PC-3 (cell line): ENCODE data around the gene EGLN1. TPM values are rescaled to one million over a fixed set of nuclear protein-coding genes. Genes with fewer than 3 reads are reported as not detected.
A peak's percentile ranks its signal among the peaks of the same experiment; 100 is the strongest.

Experiments
- ATAC-seq: fragments of 200-7000 bp; cut with Tn5 transposase; 2 replicates; pipeline ENCODE4 v1.9.1; 2020; ENCODE audit warnings: mild to moderate bottlenecking, moderate library complexity
- BruUV-seq: library from RNA; stranded (reverse); fragments of 400-500 nt; replicated peaks from 2 replicates; lab custom pipeline; 2021; lab: Mats Ljungman, UMichigan
- CTCF ChIA-PET: fragments of 300-600 bp; sonication (Branson Sonifier 250); formaldehyde crosslinking; loops from one replicate; lab custom pipeline; 2022; ENCODE audit warnings: antibody characterized with exemption; lab: Charles Lee
- POLR2A ChIA-PET: fragments of 300-600 bp; sonication (Branson Sonifier 250); formaldehyde crosslinking; loops from one replicate; lab custom pipeline; 2022; ENCODE audit warnings: antibody characterized with exemption; ENCODE audit not compliant: unreplicated experiment; lab: Charles Lee
- DNase-seq: peaks from one replicate; pipeline ENCODE4 v3.0.0-alpha.2; 2015
- H2AFZ ChIP-seq: fragments of 300-600 bp; sonication (generic); 2 replicates; pipeline ENCODE4 v1.6.0; 2016; ENCODE audit warnings: antibody characterized with exemption, low read length
- H3F3A ChIP-seq: fragments of 300-600 bp; sonication (generic); one replicate; pipeline ENCODE4 v1.6.0; 2017; ENCODE audit warnings: antibody characterized with exemption, low read length, control low read depth, mild to moderate bottlenecking; ENCODE audit not compliant: unreplicated experiment
- H3K27ac ChIP-seq: fragments of 300-600 bp; sonication (generic); 2 replicates; pipeline ENCODE4 v1.5.1; 2016; ENCODE audit warnings: mild to moderate bottlenecking, low read length
- H3K27me3 ChIP-seq: fragments of 300-600 bp; sonication (generic); 2 replicates; pipeline ENCODE4 v1.6.1; 2016; ENCODE audit warnings: low read length, mixed read lengths
- H3K36me3 ChIP-seq: fragments of 300-600 bp; sonication (generic); 2 replicates; pipeline ENCODE4 v1.6.1; 2016; ENCODE audit warnings: low read depth, mixed run types, low read length, mixed read lengths
- H3K4me1 ChIP-seq: fragments of 300-600 bp; sonication (generic); 2 replicates; pipeline ENCODE4 v1.5.1; 2016; ENCODE audit warnings: low read length; ENCODE audit not compliant: insufficient read depth
- H3K4me2 ChIP-seq: fragments of 300-600 bp; sonication (generic); 2 replicates; pipeline ENCODE4 v1.6.0; 2016; ENCODE audit warnings: low read length
- H3K4me3 ChIP-seq: fragments of 300-600 bp; sonication (generic); 2 replicates; pipeline ENCODE4 v1.5.1; 2016; ENCODE audit warnings: mild to moderate bottlenecking, low read length, mixed read lengths
- H3K79me2 ChIP-seq: fragments of 300-600 bp; sonication (generic); 2 replicates; pipeline ENCODE4 v1.6.1; 2017; ENCODE audit warnings: low read length, mixed read lengths
- H3K9ac ChIP-seq: fragments of 300-600 bp; sonication (generic); 2 replicates; pipeline ENCODE4 v1.6.0; 2016; ENCODE audit warnings: mild to moderate bottlenecking, low read length
- H3K9me2 ChIP-seq: fragments of 300-600 bp; sonication (generic); replicated peaks from 2 replicates; pipeline ENCODE4 v1.6.1; 2016; ENCODE audit warnings: mixed run types, low read length, mixed read lengths
- H3K9me3 ChIP-seq: fragments of 300-600 bp; sonication (generic); 2 replicates; pipeline ENCODE4 v1.6.1; 2016; ENCODE audit warnings: low read length, mixed read lengths
- H4K20me1 ChIP-seq: fragments of 300-600 bp; sonication (generic); 2 replicates; pipeline ENCODE4 v1.6.1; 2016; ENCODE audit warnings: low read length, mixed read lengths
- CTCF ChIP-seq: fragments of 300-600 bp; sonication (generic); conservative IDR thresholded peaks from 2 replicates; pipeline ENCODE4 v1.5.1; 2017; ENCODE audit warnings: antibody characterized with exemption, low read depth, mild to moderate bottlenecking, low read length
- EZH2 ChIP-seq: fragments of 300-600 bp; sonication (generic); IDR thresholded peaks from one replicate; pipeline ENCODE4 v1.6.1; 2017; ENCODE audit warnings: antibody characterized with exemption, mild to moderate bottlenecking, low read length; ENCODE audit not compliant: unreplicated experiment
- EZH2phosphoT487 ChIP-seq: fragments of 300-600 bp; sonication (generic); IDR thresholded peaks from 2 replicates; pipeline ENCODE4 v1.6.1; 2018; ENCODE audit warnings: mild to moderate bottlenecking, antibody characterized with exemption, low read length, borderline replicate concordance
- intact Hi-C: fragments of 100-400 bp; cut with micrococcal nuclease; formaldehyde crosslinking; loops from 2 replicates; pipeline ENCODE4 v1.9.0; 2023
- total RNA-seq: library from RNA; depleted of rRNA; stranded (reverse); fragments of >200 nt; gene quantifications from 2 replicates; pipeline ENCODE4 v1.2.3, GENCODE V29; 2014

EGLN1 gene
- total RNA-seq, 1 experiment from 2014 or later, result 37.0 TPM

DNA sequence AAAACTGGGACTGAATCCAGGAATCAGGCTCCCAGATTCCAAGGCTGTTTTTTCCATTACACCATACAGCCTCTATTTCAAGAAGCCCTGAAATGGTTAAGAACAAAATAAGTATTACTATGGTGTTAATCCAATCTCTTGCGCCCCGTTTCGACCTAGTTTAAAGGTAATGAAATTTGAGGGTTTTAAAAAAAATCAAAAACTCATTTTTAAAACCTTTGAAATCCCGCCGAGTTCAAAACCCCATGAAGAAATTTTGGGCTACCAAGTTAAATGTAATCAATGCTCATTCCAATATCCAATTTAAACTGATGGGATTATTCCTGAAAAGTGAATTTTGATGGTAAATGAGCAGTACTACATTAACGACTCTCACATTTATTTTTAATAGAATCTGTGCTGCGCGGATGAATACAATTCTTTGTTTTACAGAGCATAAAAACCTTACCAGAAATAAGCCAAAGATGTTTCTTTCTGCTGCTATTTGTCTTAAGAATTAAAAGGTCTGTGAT lies 767 bp upstream of the EGLN1 start:
- H3K4me1 ChIP-seq, result peaks cover 36% of the 10 kb centered on the region
- DNase-seq (no peak), ATAC-seq (no peak)
- ChIA-PET POLR2A (no interaction called here), CTCF (no interaction called here)
- peak overlapping the region; percentile 64 for H3K9ac ChIP-seq
- TSS peak; percentile 73 for BruUV-seq
- no peaks in the 10 kb centered on the region for H3K9me3 ChIP-seq
- H3K9me2 ChIP-seq, result no peaks in the 10 kb centered on the region
- H3K79me2 ChIP-seq, result peaks cover 38% of the 10 kb centered on the region
- H3K27me3 ChIP-seq, result no peaks in the 10 kb centered on the region
- intact Hi-C loops, result loop anchor here (1.0 to 5.0 kb wide), 5 partner anchors 65 to 180 kb away; partner anchors contain the start of gene TSNAX
- H3K27ac ChIP-seq, result peak overlapping the region; percentile 77
- peaks cover 28% of the 10 kb centered on the region for H4K20me1 ChIP-seq
- H2AFZ ChIP-seq, result peak overlapping the region; percentile 77
- peak overlapping the region; percentile 71 for H3K4me3 ChIP-seq
- no peaks in the 10 kb centered on the region for H3K36me3 ChIP-seq
- TF ChIP-seq EZH2phosphoT487 (no peak), CTCF (0 out of 2 replicates have a peak, but pooled peaks have one; percentile 14), EZH2 (no peak)
- H3F3A ChIP-seq, result no peaks in the 10 kb centered on the region
- peak overlapping the region; percentile 87 for H3K4me2 ChIP-seq

- DNase-seq, result peak; percentile 57
- POLR2A ChIA-PET, result interaction anchor here (0.6 kb wide), 1 partner anchor 8 kb away, joined by 3 read pairs; no protein-coding TSS in a partner anchor
- Histone ChIP-seq H3K4me3 (peak overlapping the region; percentile 85), H3K4me1 (peaks cover 49% of the 10 kb centered on the region), H3K36me3 (no peaks in the 10 kb centered on the region), H3K27ac (peak overlapping the region; percentile 40), H3K27me3 (no peaks in the 10 kb centered on the region), H3K9ac (peak overlapping the region; percentile 66), H2AFZ (peak overlapping the region; percentile 15), H4K20me1 (peaks cover 41% of the 10 kb centered on the region), H3K9me2 (no peaks in the 10 kb centered on the region), H3K4me2 (peak overlapping the region; percentile 91), H3K79me2 (peaks cover 51% of the 10 kb centered on the region), H3K9me3 (no peaks in the 10 kb centered on the region), H3F3A (no peaks in the 10 kb centered on the region)
- ATAC-seq, result peak; percentile 13
- TF ChIP-seq CTCF (no peak), EZH2 (no peak), EZH2phosphoT487 (no peak)
- CTCF ChIA-PET, result interaction anchor here (0.6 kb wide), 1 partner anchor 43 kb away, joined by 3 read pairs; no protein-coding TSS in a partner anchor
- BruUV-seq, result no TSS peak
- intact Hi-C loops, result loop anchor here (5.0 kb wide), 1 partner anchor 161 kb away; no protein-coding TSS in a partner anchor
Measured at GRCh38 chr1:231421546-231421970, 529 bp downstream of the EGLN1 start.
